ENCODE results near the gene DCK. TPM values are rescaled to one million over a fixed set of nuclear protein-coding genes. Genes with fewer than 3 reads are reported as not detected.

DCK gene
- total and polyA plus RNA-seq, 2 of the 4 experiments (the other 2 are of a cell fraction): 7.0 to 8.9 TPM

- Histone ChIP-seq H3K14ac (replicated peaks; ENCODE audit: low read depth, low read length) (no peak overlapping the region), H3K79me1 (ENCODE audit: low read depth in 1 of 2, low read length in 2 of 2) (no peaks in the 10 kb centered on the region; a peak in 1 of 4 replicates), H2AK5ac (ENCODE audit: low read depth, low read length) (no peak overlapping the region), H3K36me3 (ENCODE audit: control insufficient read depth, insufficient read depth, low read length) (peaks cover 1% of the 10 kb centered on the region; the same call in 1 of the 2 replicates), H4K8ac (ENCODE audit: low read depth in 2 of 2, low read length in 2 of 2) (no peak overlapping the region), H2BK20ac (ENCODE audit: low read depth, low read length) (no peak overlapping the region), H3K4me1 (ENCODE audit: control insufficient read depth, insufficient read depth, low read length) (no peaks in the 10 kb centered on the region), H3K9ac (ENCODE audit: low read depth, low read length) (no peak overlapping the region), H3K18ac (ENCODE audit: low read depth, low read length) (no peak overlapping the region), H4K91ac (ENCODE audit: insufficient read depth, low read depth, low read length) (no peak overlapping the region), H3K4me3 (ENCODE audit: insufficient read depth, low read depth, low read length) (no peak overlapping the region), H2BK15ac (ENCODE audit: low read depth, low read length) (no peak overlapping the region), H2AFZ (replicated peaks; ENCODE audit: low read length, poor library complexity) (no peak overlapping the region), H3K4me2 (ENCODE audit: low read depth, low read length) (no peak overlapping the region), H2BK5ac (ENCODE audit: low read depth, low read length, poor library complexity, severe bottlenecking) (no peak overlapping the region), H3K27ac (ENCODE audit: insufficient read depth, low read length) (no peak overlapping the region), H3K9me3 (ENCODE audit: control insufficient read depth, insufficient read depth, low read length) (no peaks in the 10 kb centered on the region), H3K4ac (ENCODE audit: low read depth, low read length) (no peak overlapping the region), H3K9me1 (ENCODE audit: insufficient read depth, low read length) (no peaks in the 10 kb centered on the region), H3K56ac (ENCODE audit: extremely low read depth, insufficient read depth, low read length) (no peak overlapping the region), H3K23ac (ENCODE audit: low read depth, low read length) (no peak overlapping the region), H3K27me3 (ENCODE audit: control insufficient read depth, insufficient read depth, low read length) (no peaks in the 10 kb centered on the region), H2BK120ac (ENCODE audit: low read depth, low read length) (no peak overlapping the region), H4K5ac (ENCODE audit: low read depth, low read length) (no peak overlapping the region), H4K20me1 (ENCODE audit: insufficient read depth, low read length) (no peaks in the 10 kb centered on the region), H2AK9ac (replicated peaks; ENCODE audit: low read depth, low read length, poor library complexity) (no peak overlapping the region)
- DNase-seq: no peak
- WGBS, 2 experiments (ENCODE audit: extremely low coverage in 2 of 2, insufficient read length in 1 of 2): no CpG with 5 or more reads among the region's 1 CpG
- no TSS peak for BruUV-seq (replicated peaks)
- no peak for TF ChIP-seq FOS (IDR thresholded peaks at IDR 0.05; ENCODE audit: low read depth, low read length)
- TF ChIP-seq CEBPB (IDR thresholded peaks at IDR 0.05; ENCODE audit: low read depth, low read length): no peak
- TF ChIP-seq SMC3 (IDR thresholded peaks at IDR 0.05; ENCODE audit: low read depth, low read length): no peak
- TF ChIP-seq ELK1 (IDR thresholded peaks at IDR 0.05; ENCODE audit: borderline replicate concordance, low read depth, low read length): no peak
- TF ChIP-seq RCOR1 (IDR thresholded peaks at IDR 0.05; ENCODE audit: insufficient replicate concordance, low read length): no peak
- no peak for TF ChIP-seq BHLHE40 (IDR thresholded peaks at IDR 0.05; ENCODE audit: low read depth, low read length)
- no peak for TF ChIP-seq POLR2A (IDR thresholded peaks at IDR 0.05; ENCODE audit: low read depth, low read length)
- TF ChIP-seq NFE2L2 (IDR thresholded peaks at IDR 0.05; ENCODE audit: low read depth, low read length): no peak
- TF ChIP-seq MAFK (IDR thresholded peaks at IDR 0.05; ENCODE audit: low read depth, low read length): no peak
- TF ChIP-seq MAZ (IDR thresholded peaks at IDR 0.05; ENCODE audit: borderline replicate concordance, low read depth, low read length): no peak
- TF ChIP-seq, protein P1, sequence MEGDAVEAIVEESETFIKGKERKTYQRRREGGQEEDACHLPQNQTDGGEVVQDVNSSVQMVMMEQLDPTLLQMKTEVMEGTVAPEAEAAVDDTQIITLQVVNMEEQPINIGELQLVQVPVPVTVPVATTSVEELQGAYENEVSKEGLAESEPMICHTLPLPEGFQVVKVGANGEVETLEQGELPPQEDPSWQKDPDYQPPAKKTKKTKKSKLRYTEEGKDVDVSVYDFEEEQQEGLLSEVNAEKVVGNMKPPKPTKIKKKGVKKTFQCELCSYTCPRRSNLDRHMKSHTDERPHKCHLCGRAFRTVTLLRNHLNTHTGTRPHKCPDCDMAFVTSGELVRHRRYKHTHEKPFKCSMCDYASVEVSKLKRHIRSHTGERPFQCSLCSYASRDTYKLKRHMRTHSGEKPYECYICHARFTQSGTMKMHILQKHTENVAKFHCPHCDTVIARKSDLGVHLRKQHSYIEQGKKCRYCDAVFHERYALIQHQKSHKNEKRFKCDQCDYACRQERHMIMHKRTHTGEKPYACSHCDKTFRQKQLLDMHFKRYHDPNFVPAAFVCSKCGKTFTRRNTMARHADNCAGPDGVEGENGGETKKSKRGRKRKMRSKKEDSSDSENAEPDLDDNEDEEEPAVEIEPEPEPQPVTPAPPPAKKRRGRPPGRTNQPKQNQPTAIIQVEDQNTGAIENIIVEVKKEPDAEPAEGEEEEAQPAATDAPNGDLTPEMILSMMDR (conservative IDR thresholded peaks at IDR 0.05; ENCODE audit: low read depth, low read length): no peak
- no peak for TF ChIP-seq RAD21 (IDR thresholded peaks at IDR 0.05; ENCODE audit: low read length)
- TF ChIP-seq MXI1 (IDR thresholded peaks at IDR 0.05; ENCODE audit: borderline replicate concordance, low read depth, low read length): no peak
- TF ChIP-seq, protein P2, sequence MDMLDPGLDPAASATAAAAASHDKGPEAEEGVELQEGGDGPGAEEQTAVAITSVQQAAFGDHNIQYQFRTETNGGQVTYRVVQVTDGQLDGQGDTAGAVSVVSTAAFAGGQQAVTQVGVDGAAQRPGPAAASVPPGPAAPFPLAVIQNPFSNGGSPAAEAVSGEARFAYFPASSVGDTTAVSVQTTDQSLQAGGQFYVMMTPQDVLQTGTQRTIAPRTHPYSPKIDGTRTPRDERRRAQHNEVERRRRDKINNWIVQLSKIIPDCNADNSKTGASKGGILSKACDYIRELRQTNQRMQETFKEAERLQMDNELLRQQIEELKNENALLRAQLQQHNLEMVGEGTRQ (IDR thresholded peaks at IDR 0.05; ENCODE audit: low read depth, low read length): no peak
- TF ChIP-seq CHD1 (IDR thresholded peaks at IDR 0.05; ENCODE audit: low read depth, low read length): no peak
- TF ChIP-seq RFX5 (IDR thresholded peaks at IDR 0.05; ENCODE audit: low read depth, low read length): no peak
- CTCF ChIA-PET: interaction anchor here (0.5 kb wide), 1 partner anchor 266 kb away, joined by 4 read pairs; no protein-coding TSS in a partner anchor
- intact Hi-C loops (cut with micrococcal nuclease) (no loop called here), dilution Hi-C loops (cut with HindIII; ENCODE audit: low sequenced_read_pairs, unreplicated experiment) (no loop called here), in situ Hi-C loops (cut with MboI; ENCODE audit: low sequenced_read_pairs) (no loop called here)
- POLR2A ChIA-PET (ENCODE audit: unreplicated experiment): no interaction called here
- no peak for ATAC-seq (ENCODE audit: low read depth)
Measured at GRCh38 chr4:70984589-70984988, 8.9 kb upstream of the DCK start.
